GM21447 (cell line): ENCODE results near the gene NRGN.

Experiments used
- ATAC-seq: cut with Tn5 transposase; IDR thresholded peaks from one replicate; pipeline ENCODE4 v1.9.1; 2021; ENCODE audit not compliant: unreplicated experiment

Gene NRGN

GRCh38 chr11:124779568-124779967 is 39.8 kb downstream of the NRGN start:
- ATAC-seq, result no peak

- no peak for ATAC-seq
Measured at GRCh38 chr11:124783002-124783401, 43.3 kb downstream of the NRGN start.

GRCh38 chr11:124784051-124784450 is 44.3 kb downstream of the NRGN start:
- no peak for ATAC-seq

- no peak for ATAC-seq
Measured at GRCh38 chr11:124788521-124788920, 48.8 kb downstream of the NRGN start.

GRCh38 chr11:124791626-124792341 is 52.0 kb downstream of the NRGN start:
- ATAC-seq, result peak; percentile 66

- ATAC-seq, result peak; percentile 63
Measured at GRCh38 chr11:124793466-124794278, 53.9 kb downstream of the NRGN start.

GRCh38 chr11:124796312-124796711 is 56.6 kb downstream of the NRGN start:
- ATAC-seq, result no peak
